CD4-positive, alpha-beta T cell (primary cell): ENCODE measurements around the gene CTLA4. TPM values are rescaled to one million over a fixed set of nuclear protein-coding genes. Genes with fewer than 3 reads are reported as not detected.
A peak's percentile ranks its signal among the peaks of the same experiment; 100 is the strongest.

Experiments
- ATAC-seq: fragments of 200-7000 bp; cut with Tn5 transposase; one replicate; pipeline ENCODE4 v1.10.0; 2022; ENCODE audit warnings: mild to moderate bottlenecking; ENCODE audit not compliant: poor library complexity
- CTCF ChIA-PET: fragments of 350-600 bp; sonication (Branson Sonifier 250); formaldehyde crosslinking; loops from one replicate; lab custom pipeline; 2021; ENCODE audit warnings: antibody characterized with exemption, inconsistent platforms; lab: Charles Lee
- POLR2A ChIA-PET: fragments of 350-600 bp; sonication (Branson Sonifier 250); formaldehyde crosslinking; loops from one replicate; lab custom pipeline; 2021; ENCODE audit warnings: antibody characterized with exemption, inconsistent platforms; lab: Charles Lee
- DNase-seq, 14 experiments: peaks; one replicate each; pipeline ENCODE4 v3.0.0-alpha.2; 2013 to 2020; ENCODE audit warnings: mixed read lengths in 2 of 14
- H3K27ac ChIP-seq, 2 donors: one replicate each; pipeline versions ENCODE4 v1.5.1 to v1.7.0; 2013; ENCODE audit warnings: low read length in 2 of 2, low read depth in 1 of 2, mild to moderate bottlenecking in 1 of 2
- H3K27me3 ChIP-seq, 2 experiments: 1 replicate in 1 of 2; 2 replicates in 1 of 2; pipeline versions ENCODE4 v1.6.1 to v1.7.0; 2013; ENCODE audit warnings: low read length in 2 of 2, control low read depth in 1 of 2, mild to moderate bottlenecking in 1 of 2, moderate library complexity in 1 of 2; ENCODE audit not compliant: insufficient read depth in 2 of 2, control insufficient read depth in 1 of 2
- H3K36me3 ChIP-seq: one replicate; pipeline ENCODE4 v1.6.1; 2013; ENCODE audit warnings: low read length, control low read depth; ENCODE audit not compliant: insufficient read depth
- H3K4me1 ChIP-seq: one replicate; pipeline ENCODE4 v1.6.1; 2013; ENCODE audit warnings: low read length, control low read depth; ENCODE audit not compliant: insufficient read depth
- H3K4me3 ChIP-seq: one replicate; pipeline ENCODE4 v1.5.1; 2013; ENCODE audit warnings: mild to moderate bottlenecking, low read length, moderate library complexity
- H3K9me3 ChIP-seq, 2 experiments: 1 replicate in 1 of 2; 2 replicates in 1 of 2; pipeline versions ENCODE4 v1.6.1 to v1.7.0; 2013; ENCODE audit warnings: low read length in 2 of 2, mild to moderate bottlenecking in 2 of 2, control low read depth in 1 of 2, moderate library complexity in 1 of 2; ENCODE audit not compliant: control insufficient read depth in 1 of 2, insufficient read depth in 1 of 2
- H3K27ac Mint-ChIP-seq: one replicate; pipeline ENCODE4 v1.8.0; 2020; ENCODE audit warnings: mixed read lengths
- H3K27me3 Mint-ChIP-seq: one replicate; pipeline ENCODE4 v1.8.0; 2021; ENCODE audit warnings: mixed read lengths
- H3K36me3 Mint-ChIP-seq: one replicate; pipeline ENCODE4 v1.8.0; 2021; ENCODE audit warnings: low read depth, mixed read lengths
- H3K4me1 Mint-ChIP-seq: one replicate; pipeline ENCODE4 v1.8.0; 2021; ENCODE audit warnings: low read depth, mixed read lengths
- H3K4me3 Mint-ChIP-seq: one replicate; pipeline ENCODE4 v1.8.0; 2020; ENCODE audit warnings: mild to moderate bottlenecking, mixed read lengths
- H3K9me3 Mint-ChIP-seq: one replicate; pipeline ENCODE4 v1.8.0; 2020; ENCODE audit warnings: mixed read lengths
- CTCF ChIP-seq: fragments of 200-600 bp; IDR thresholded peaks from one replicate; pipeline ENCODE4 v1.8.0; 2022; ENCODE audit warnings: antibody characterized with exemption, mild to moderate bottlenecking
- intact Hi-C, 2 experiments: fragments of 100-400 bp; cut with DNase I in 1 of 2; cut with micrococcal nuclease in 1 of 2; formaldehyde crosslinking; loops; one replicate each; pipeline versions ENCODE4 v1.15.1 to v1.9.0; 2023 to 2025; cut with DNase I, micrococcal nuclease
- polyA plus RNA-seq, 2 donors: library from polyadenylated mRNA; unstranded; fragments of 120-200 nt; gene quantifications; one replicate each; pipeline ENCODE4 v1.2.1, GENCODE V29; 2013
- total RNA-seq, 174 experiments: library from RNA in 2 of 174; stranded (reverse) in 2 of 174; gene quantifications; one replicate each; pipeline ENCODE4 v1.2.3 and lab custom pipeline; 2021 to 2026

CTLA4 gene
- total RNA-seq (10 to 100 TPM; 49.8 to 52.0 TPM), total RNA-seq (lab: John Stamatoyannopoulos, UW) (17.7 to 607 (median 70.4) reads per million in 172 experiments)
- 17.8 TPM for polyA plus RNA-seq (2013, experiment 1 of 2)
- polyA plus RNA-seq (2013, experiment 2 of 2), result 22.2 TPM

- H3K36me3 ChIP-seq, result peaks cover 11% of the 10 kb centered on the region
- H3K9me3 Mint-ChIP-seq, result peaks cover 7% of the 10 kb centered on the region
- H3K27me3 Mint-ChIP-seq, result no peaks in the 10 kb centered on the region
- intact Hi-C loops, result loop anchor here in 1 of 2 experiments (2.0 kb wide), 1 partner anchor 41 kb away; no protein-coding TSS in a partner anchor
- peak within 1 kb of the TSS; percentile 93 for H3K27ac Mint-ChIP-seq
- H3K4me3 Mint-ChIP-seq, result peak within 1 kb of the TSS; percentile 88
- H3K36me3 Mint-ChIP-seq, result peaks cover 32% of the 10 kb centered on the region
- peaks cover 52% of the 10 kb centered on the region for H3K4me1 ChIP-seq
- no peak for TF ChIP-seq CTCF
- peak within 1 kb of the TSS; percentile 48 to 62 for H3K27ac ChIP-seq
- ATAC-seq (peak; percentile 60), DNase-seq (peak in 4 of 14 experiments; percentile 26 to 81 (median 76))
- ChIA-PET POLR2A (interaction anchor here (0.7 to 4.2 kb wide), 27 partner anchors 8 to 1233 kb away, joined by 3 to 30 read pairs (median 6); partner anchors contain the start of genes CYP20A1 and ICOS), CTCF (interaction anchor here (0.8 to 3.0 kb wide), 4 partner anchors 19 to 104 kb away, joined by 3 to 9 read pairs (median 3); no protein-coding TSS in a partner anchor)
- H3K4me3 ChIP-seq, result peak within 1 kb of the TSS; percentile 58
- H3K4me1 Mint-ChIP-seq, result peaks cover 77% of the 10 kb centered on the region
- H3K27me3 ChIP-seq, result no peaks in the 10 kb centered on the region
- peaks cover 0 to 3% of the 10 kb centered on the region in 2 experiments for H3K9me3 ChIP-seq
Measured at GRCh38 chr2:203867561-203868200, at the start of gene CTLA4. TSS of gene CTLA4 (plus strand) at chr2:203867771. CDS start at chr2:203867943, 172 bp downstream.

GRCh38 chr2:203818656-203819055 is 48.9 kb upstream of the CTLA4 start:
- POLR2A ChIA-PET, result no interaction called here
- Histone ChIP-seq H3K27ac (no peak overlapping the region), H3K27me3 (no peaks in the 10 kb centered on the region), H3K36me3 (no peaks in the 10 kb centered on the region), H3K4me1 (peaks cover 15% of the 10 kb centered on the region), H3K9me3 (no peaks in the 10 kb centered on the region), H3K4me3 (no peak overlapping the region)
- Mint-ChIP-seq H3K9me3 (no peaks in the 10 kb centered on the region), H3K4me1 (peaks cover 19% of the 10 kb centered on the region), H3K27ac (no peak overlapping the region), H3K27me3 (no peaks in the 10 kb centered on the region), H3K36me3 (no peaks in the 10 kb centered on the region), H3K4me3 (no peak overlapping the region)
- intact Hi-C loops, result loop anchor here (5.0 to 10.0 kb wide), 3 partner anchors 534 to 1246 kb away; no protein-coding TSS in a partner anchor
- ATAC-seq (no peak), DNase-seq (no peak)
- no peak for TF ChIP-seq CTCF
- CTCF ChIA-PET, result no interaction called here

- Mint-ChIP-seq H3K36me3 (no peaks in the 10 kb centered on the region), H3K9me3 (no peaks in the 10 kb centered on the region), H3K27ac (no peak overlapping the region), H3K27me3 (no peaks in the 10 kb centered on the region), H3K4me1 (peaks cover 10% of the 10 kb centered on the region), H3K4me3 (no peak overlapping the region)
- ATAC-seq (no peak), DNase-seq (no peak)
- intact Hi-C loops, result loop anchor here (5.0 to 10.0 kb wide), 3 partner anchors 535 to 1247 kb away; no protein-coding TSS in a partner anchor
- no peak for TF ChIP-seq CTCF
- Histone ChIP-seq H3K4me1 (peaks cover 7% of the 10 kb centered on the region), H3K27me3 (no peaks in the 10 kb centered on the region), H3K4me3 (no peak overlapping the region), H3K27ac (no peak overlapping the region), H3K36me3 (no peaks in the 10 kb centered on the region), H3K9me3 (no peaks in the 10 kb centered on the region)
- ChIA-PET CTCF (no interaction called here), POLR2A (no interaction called here)
Measured at GRCh38 chr2:203819434-203820133, 48.0 kb upstream of the CTLA4 start.
